GM10248 (cell line): ENCODE measurements around the gene SETMAR.
"Not testable (repeated sequence)": the region's sequence is repeated elsewhere in the genome, so short reads cannot be mapped to it uniquely, and the experiment has no call there.

Source experiments
- CTCF ChIA-PET: fragments of 300-600 bp; sonication (Branson Sonifier 250); formaldehyde crosslinking; extraction: SDS; loops from one replicate; lab custom pipeline; 2021; ENCODE audit warnings: antibody characterized with exemption; lab: Yijun Ruan, JAX
- POLR2A ChIA-PET: fragments of 350-650 bp; sonication (Branson Sonifier 250); formaldehyde crosslinking; extraction: SDS; loops from one replicate; lab custom pipeline; 2020; ENCODE audit warnings: antibody characterized with exemption; lab: Yijun Ruan, JAX
- DNase-seq: peaks from one replicate; pipeline ENCODE4 v3.0.0; 2012; ENCODE audit errors: extremely low spot score
- TF ChIP-seq, protein P1 (sequence below): IDR thresholded peaks from 2 replicates; pipeline ENCODE4 v1.5.1; 2012; ENCODE audit warnings: mild to moderate bottlenecking, low read depth; ENCODE audit errors: extremely low read depth, missing control alignments, control extremely low read depth

SETMAR gene

DNA sequence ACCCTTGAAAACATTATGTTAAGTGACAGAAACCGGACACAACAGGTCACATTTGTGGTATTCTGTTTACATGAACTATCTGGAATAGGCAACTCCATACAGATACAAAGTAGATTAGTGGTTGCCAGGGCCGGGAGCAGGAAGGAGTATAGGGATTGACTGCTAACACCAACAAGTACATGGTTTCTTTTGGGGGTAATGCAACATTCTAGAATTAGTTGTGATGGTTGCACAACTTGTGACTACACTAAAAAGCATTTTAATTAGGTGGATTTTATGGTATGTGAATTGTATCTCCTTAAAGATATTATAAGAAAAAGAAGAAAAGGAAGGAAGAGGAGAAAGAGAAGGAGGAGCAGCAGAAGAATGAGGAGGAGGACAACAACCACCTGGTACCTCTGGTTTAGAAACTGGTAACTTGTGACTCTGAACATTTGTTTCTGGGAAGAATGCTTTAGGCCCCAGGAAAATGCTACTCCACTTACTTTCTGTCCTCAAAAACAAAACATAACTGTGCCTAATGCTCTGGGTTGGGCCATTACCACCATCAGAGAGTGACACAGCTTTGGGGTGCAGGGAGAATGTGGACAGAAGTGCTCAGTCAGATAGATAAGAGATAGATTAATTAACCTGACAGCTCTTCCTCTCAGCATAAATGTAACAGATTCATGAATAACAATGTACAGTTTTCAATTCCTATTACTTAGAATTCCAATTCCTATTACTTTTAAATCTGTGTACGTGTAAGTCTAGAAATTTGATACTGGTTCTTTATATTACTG lies 20.3 kb downstream of the SETMAR start:
- CTCF ChIA-PET: interaction anchor here (1.0 to 1.5 kb wide), 4 partner anchors 12 to 28 kb away, joined by 3 to 5 read pairs (median 4); no protein-coding TSS in a partner anchor
- DNase-seq: no peak
- POLR2A ChIA-PET: no interaction called here
- TF ChIP-seq, protein P1, sequence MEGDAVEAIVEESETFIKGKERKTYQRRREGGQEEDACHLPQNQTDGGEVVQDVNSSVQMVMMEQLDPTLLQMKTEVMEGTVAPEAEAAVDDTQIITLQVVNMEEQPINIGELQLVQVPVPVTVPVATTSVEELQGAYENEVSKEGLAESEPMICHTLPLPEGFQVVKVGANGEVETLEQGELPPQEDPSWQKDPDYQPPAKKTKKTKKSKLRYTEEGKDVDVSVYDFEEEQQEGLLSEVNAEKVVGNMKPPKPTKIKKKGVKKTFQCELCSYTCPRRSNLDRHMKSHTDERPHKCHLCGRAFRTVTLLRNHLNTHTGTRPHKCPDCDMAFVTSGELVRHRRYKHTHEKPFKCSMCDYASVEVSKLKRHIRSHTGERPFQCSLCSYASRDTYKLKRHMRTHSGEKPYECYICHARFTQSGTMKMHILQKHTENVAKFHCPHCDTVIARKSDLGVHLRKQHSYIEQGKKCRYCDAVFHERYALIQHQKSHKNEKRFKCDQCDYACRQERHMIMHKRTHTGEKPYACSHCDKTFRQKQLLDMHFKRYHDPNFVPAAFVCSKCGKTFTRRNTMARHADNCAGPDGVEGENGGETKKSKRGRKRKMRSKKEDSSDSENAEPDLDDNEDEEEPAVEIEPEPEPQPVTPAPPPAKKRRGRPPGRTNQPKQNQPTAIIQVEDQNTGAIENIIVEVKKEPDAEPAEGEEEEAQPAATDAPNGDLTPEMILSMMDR: no peak

DNA sequence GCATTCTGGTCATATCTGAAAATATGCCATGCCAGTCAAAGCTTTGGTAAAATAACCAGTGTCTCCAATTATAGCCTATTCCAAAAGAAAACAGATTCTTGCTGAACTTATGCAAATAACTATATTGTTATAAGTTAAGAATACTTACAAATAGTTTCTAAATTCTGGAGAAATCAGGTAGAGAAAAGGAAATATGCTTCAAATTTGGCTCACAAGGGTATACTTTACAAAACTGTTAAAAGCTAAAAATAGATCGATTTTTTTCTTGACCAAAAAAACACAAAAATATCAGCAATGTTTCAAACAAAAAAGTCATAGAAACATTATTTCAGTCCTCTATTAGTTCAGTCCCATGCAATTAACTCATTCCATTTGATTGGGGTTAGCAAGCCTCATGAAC lies 23.7 kb downstream of the SETMAR start:
- CTCF ChIA-PET: interaction anchor here (1.4 to 1.5 kb wide), 2 partner anchors 12 to 24 kb away, joined by 6 read pairs; no protein-coding TSS in a partner anchor
- POLR2A ChIA-PET: interaction anchor here (1.2 kb wide), 1 partner anchor 166 kb away, joined by 5 read pairs; the partner anchor contains the start of gene ITPR1
- no peak for DNase-seq
- TF ChIP-seq, protein P1: no peak

DNA sequence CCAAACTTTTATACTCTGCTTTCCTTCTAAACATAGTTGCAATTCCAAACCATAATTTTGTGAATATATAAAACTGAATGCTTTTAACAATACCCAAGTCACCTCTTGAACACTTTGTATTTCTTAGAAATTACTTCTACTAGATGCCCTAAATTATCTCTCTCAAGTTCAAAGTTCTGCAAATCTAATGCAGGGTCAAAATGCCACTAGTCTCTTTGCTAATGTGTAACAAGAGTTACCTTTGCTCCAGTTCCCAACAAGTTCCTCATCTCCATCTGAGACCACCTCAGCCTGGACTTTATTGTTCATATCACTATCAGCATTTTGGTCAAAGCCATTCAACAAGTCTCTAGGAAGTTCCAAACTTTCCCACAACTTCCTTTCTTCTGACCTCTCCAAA lies 26.6 kb downstream of the SETMAR start:
- DNase-seq, POLR2A ChIA-PET, CTCF ChIA-PET: not testable (repeated sequence)

DNA sequence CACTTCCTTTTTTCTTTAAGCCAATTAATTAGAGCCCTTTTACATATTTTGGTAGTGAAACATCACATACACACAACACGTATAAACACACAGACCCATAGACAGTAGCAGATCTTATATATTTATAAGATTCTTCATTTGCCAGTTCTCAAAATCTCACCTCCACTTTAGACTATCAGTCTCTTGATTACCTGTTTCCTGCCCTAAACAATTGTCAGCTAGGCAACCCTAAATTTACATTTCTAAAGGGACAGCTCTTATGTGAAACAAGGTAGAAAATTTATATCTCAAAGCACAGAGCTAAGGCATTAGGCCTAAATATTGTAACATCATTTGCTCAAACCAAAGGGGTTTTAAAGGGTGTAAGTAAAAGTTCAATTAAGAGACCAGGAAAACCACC lies 28.9 kb downstream of the SETMAR start:
- TF ChIP-seq, protein P1: no peak
- POLR2A ChIA-PET: no interaction called here
- CTCF ChIA-PET: interaction anchor here (2.0 kb wide), 1 partner anchor 301 kb away, joined by 6 read pairs; no protein-coding TSS in a partner anchor

DNA sequence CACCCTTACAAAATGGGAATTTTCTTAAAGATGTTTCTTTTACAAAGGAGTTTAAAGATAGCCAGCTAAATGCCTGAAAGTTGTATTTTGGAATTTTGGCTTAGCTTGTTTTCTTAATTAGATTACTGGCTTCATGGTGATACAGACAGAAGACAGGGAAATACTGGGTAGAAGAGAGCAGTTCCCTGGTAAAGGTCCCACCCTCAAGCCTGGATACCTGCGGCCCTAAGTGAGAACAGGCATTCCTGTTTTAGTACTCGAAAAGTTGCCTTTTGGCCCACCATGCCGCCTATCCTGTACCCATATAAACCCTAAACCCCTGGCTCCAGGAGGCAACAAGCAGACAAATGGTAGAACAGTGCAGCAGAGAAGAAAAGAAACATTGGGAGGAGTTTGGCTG lies 29.4 kb downstream of the SETMAR start:
- DNase-seq: no peak
- TF ChIP-seq, protein P1: no peak
- CTCF ChIA-PET: interaction anchor here (2.0 to 2.6 kb wide), 2 partner anchors 18 to 301 kb away, joined by 6 to 12 read pairs; no protein-coding TSS in a partner anchor
- POLR2A ChIA-PET: no interaction called here

More for the DNA sequence above, 28.9 kb downstream of the SETMAR start:
- no peak for DNase-seq

DNA sequence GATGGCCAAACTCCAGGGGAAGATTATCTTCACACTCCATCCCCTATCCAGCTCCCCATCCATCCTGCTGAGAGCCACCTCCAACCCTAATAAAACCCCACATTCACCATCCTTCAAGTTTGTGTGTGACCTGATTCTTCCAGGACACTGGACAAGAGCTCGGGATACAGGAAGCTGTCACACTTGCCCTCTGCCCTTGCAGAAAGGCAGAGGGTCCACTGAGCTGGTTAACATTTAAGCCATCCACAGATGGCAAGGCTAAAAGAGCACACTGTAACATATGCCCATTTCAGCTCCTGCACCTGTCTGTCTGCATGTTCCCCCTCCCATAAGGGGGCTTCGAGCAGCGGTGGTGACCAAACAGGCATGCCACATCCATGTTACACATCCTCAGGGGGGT lies 29.8 kb downstream of the SETMAR start:
- no peak for DNase-seq
- ChIA-PET POLR2A (no interaction called here), CTCF (interaction anchor here (2.0 to 2.6 kb wide), 2 partner anchors 18 to 301 kb away, joined by 6 to 12 read pairs; no protein-coding TSS in a partner anchor)
- TF ChIP-seq, protein P1: no peak

DNA sequence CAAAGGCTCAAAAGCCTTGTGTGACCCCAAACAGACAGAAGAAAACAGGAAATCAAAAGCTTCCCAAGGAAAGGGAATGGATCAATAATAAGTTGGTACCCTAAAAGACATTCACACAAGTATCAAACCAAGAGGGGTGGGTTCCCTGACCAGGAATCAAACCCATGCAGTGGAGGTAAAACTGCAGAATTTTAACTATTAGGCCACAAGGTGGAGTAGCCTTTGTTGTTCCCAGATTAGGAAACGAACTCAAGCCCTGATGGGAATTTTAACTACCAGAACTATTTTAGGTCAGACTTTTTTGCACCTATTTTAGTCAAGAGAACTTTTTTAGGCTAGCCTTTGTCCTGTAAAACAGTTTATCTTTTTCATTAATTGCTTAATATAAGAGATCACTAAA lies 31.4 kb downstream of the SETMAR start:
- POLR2A ChIA-PET: no interaction called here
- no peak for DNase-seq
- TF ChIP-seq, protein P1: peak; percentile 12
- CTCF ChIA-PET: interaction anchor here (1.0 to 2.6 kb wide), 6 partner anchors 12 to 299 kb away, joined by 3 to 12 read pairs (median 4); no protein-coding TSS in a partner anchor
